ENCODE results near the gene LRRC7. TPM values are rescaled to one million over a fixed set of nuclear protein-coding genes. Genes with fewer than 3 reads are reported as not detected.

The LRRC7 gene
- total and polyA plus RNA-seq, 2 of the 8 experiments (the other 6 are each of a cell fraction or from before 2014, with no cell fraction given): 0.03 to 0.17 TPM

DNA sequence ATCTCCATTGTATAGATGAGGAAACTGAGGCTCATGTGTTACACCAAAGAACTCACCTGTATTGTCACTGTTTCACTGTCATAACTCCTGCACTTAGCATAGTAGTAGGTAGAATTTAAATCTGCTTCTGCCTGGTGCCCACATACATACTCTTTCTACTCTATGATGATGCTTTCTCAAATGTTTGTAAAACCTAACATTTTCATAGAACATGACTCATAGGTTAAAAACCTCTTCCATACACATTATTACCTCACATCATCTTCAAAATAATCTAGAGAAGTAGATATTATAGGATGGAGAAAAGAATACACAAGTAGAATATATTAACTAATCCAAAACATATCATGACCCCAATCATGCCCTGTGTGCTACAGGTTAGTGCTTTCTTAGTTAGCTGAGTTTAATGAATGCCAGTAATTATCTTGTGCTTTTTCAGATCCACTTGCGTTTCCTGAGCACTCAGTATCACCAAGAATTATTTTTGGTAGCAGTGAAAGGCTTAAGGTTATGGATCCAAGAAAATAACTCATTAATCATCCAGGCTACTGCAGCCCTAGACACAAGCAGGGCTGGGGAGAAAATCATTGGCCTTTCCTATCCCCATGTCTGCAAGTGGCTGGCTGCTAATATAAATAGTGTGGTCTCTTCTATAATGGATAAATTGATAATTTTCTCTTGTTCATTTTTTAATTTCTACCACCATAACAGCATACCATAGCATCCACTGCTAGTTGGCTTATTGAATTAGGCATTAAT, 480.8 kb downstream of the LRRC7 start:
- no peaks in the 10 kb centered on the region; a peak in 1 of 7 replicates for H3K4me1 ChIP-seq (replicated peaks in 1 of 4; ENCODE audit: control insufficient read depth in 3 of 4, insufficient read depth in 4 of 4, low read length in 3 of 4)
- no peak overlapping the region for H2BK15ac ChIP-seq (ENCODE audit: low read length)
- FAIRE-seq (no peak), DNase-seq (ENCODE audit: low read depth in 1 of 2, low spot score in 2 of 2) (no peak)
- H3K9ac ChIP-seq (replicated peaks in 1 of 4; ENCODE audit: extremely low read depth in 1 of 4, low read depth in 3 of 4, low read length in 3 of 4): no peak overlapping the region
- H3K56ac ChIP-seq (replicated peaks; ENCODE audit: insufficient read length, low read depth, low read length): no peak overlapping the region
- 72% methylated on average over 1 of the region's 1 CpG; no CpG with 5 or more reads in 1 of the 2 experiments for WGBS, 2 experiments (ENCODE audit: extremely low coverage in 1 of 2, insufficient coverage in 1 of 2, insufficient read length in 1 of 2, insufficient replicate concordance in 2 of 2, low coverage in 1 of 2, low lambda C conversion rate in 2 of 2, missing lambda C conversion rate in 1 of 2)
- no peak overlapping the region for H3K23ac ChIP-seq (ENCODE audit: insufficient read length)
- H3K18ac ChIP-seq (ENCODE audit: extremely low read depth, low read length): no peak overlapping the region
- no peak for TF ChIP-seq TEAD4 (IDR thresholded peaks at IDR 0.05; ENCODE audit: low read depth, low read length)
- no peak for TF ChIP-seq FOSL1 (IDR thresholded peaks at IDR 0.05; ENCODE audit: insufficient read depth, low read depth, low read length)
- TF ChIP-seq GTF2F1 (IDR thresholded peaks at IDR 0.05; ENCODE audit: borderline replicate concordance, low read depth, low read length): no peak
- no peak for TF ChIP-seq SRF (IDR thresholded peaks at IDR 0.05; ENCODE audit: low read depth, low read length)
- TF ChIP-seq EP300 (IDR thresholded peaks at IDR 0.05; ENCODE audit: borderline replicate concordance in 1 of 2, low read depth in 2 of 2, low read length in 2 of 2): no peak
- TF ChIP-seq BACH1 (IDR thresholded peaks at IDR 0.05; ENCODE audit: low read length): no peak
- TF ChIP-seq POU5F1 (IDR thresholded peaks at IDR 0.05; ENCODE audit: low read depth, low read length): no peak
- TF ChIP-seq CBX5 (IDR thresholded peaks at IDR 0.05; ENCODE audit: low read depth, low read length): no peak
- TF ChIP-seq, protein P1, sequence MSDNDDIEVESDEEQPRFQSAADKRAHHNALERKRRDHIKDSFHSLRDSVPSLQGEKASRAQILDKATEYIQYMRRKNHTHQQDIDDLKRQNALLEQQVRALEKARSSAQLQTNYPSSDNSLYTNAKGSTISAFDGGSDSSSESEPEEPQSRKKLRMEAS (IDR thresholded peaks at IDR 0.05): no peak
- no peak for TF ChIP-seq RFX5 (IDR thresholded peaks at IDR 0.05; ENCODE audit: borderline replicate concordance, low read depth, low read length)
- no peak for TF ChIP-seq RNF2 (IDR thresholded peaks at IDR 0.05; ENCODE audit: borderline replicate concordance, low read depth, low read length, missing control alignments, poor library complexity, severe bottlenecking)
- TF ChIP-seq NANOG (IDR thresholded peaks at IDR 0.05; ENCODE audit: insufficient read depth, low read depth, low read length, poor library complexity, severe bottlenecking): no peak
- no peak for TF ChIP-seq SP1 (IDR thresholded peaks at IDR 0.05; ENCODE audit: low read depth, low read length)
- H2BK5ac ChIP-seq (ENCODE audit: low read depth, low read length): no peak overlapping the region
- H2BK20ac ChIP-seq (ENCODE audit: low read length): no peak overlapping the region
- H3K27me3 ChIP-seq (replicated peaks in 1 of 4; ENCODE audit: control insufficient read depth in 3 of 4, extremely low read depth in 1 of 4, insufficient read depth in 3 of 4, low read length in 3 of 4): no peaks in the 10 kb centered on the region
- no peaks in the 10 kb centered on the region for H3K9me3 ChIP-seq (ENCODE audit: insufficient read depth in 2 of 2, low read depth in 1 of 2, low read length in 1 of 2)
- ChIA-PET CTCF (ENCODE audit: partially characterized antibody) (no interaction called here), POLR2A (ENCODE audit: partially characterized antibody) (no interaction called here)
- H4K20me1 ChIP-seq (replicated peaks in 1 of 2; ENCODE audit: control insufficient read depth in 1 of 2, insufficient read depth in 2 of 2, low read length in 2 of 2): no peaks in the 10 kb centered on the region
- no peak overlapping the region for H4K8ac ChIP-seq (ENCODE audit: extremely low read depth, insufficient read depth, low read length)
- H3K79me2 ChIP-seq (ENCODE audit: control insufficient read depth in 1 of 2, insufficient read depth in 2 of 2, low read length in 2 of 2): no peaks in the 10 kb centered on the region
- H4K91ac ChIP-seq (replicated peaks; ENCODE audit: insufficient read length, low read length): no peak overlapping the region
- H3K4ac ChIP-seq (replicated peaks; ENCODE audit: insufficient read length, low read depth, low read length): no peak overlapping the region
- no peak overlapping the region for H4K5ac ChIP-seq (ENCODE audit: insufficient read length, low read depth, low read length)
- H3K79me1 ChIP-seq (ENCODE audit: low read depth, low read length): no peaks in the 10 kb centered on the region
- H3K27ac ChIP-seq (ENCODE audit: low read depth, low read length): no peak overlapping the region
- no peak overlapping the region for H2AK5ac ChIP-seq (ENCODE audit: low read depth, low read length)
- no peaks in the 10 kb centered on the region for H3K36me3 ChIP-seq (ENCODE audit: control insufficient read depth in 2 of 4, insufficient read depth in 4 of 4, low read length in 3 of 4)
- no peak overlapping the region for H3K4me3 ChIP-seq (ENCODE audit: extremely low read depth in 1 of 4, insufficient read depth in 2 of 4, low read depth in 3 of 4, low read length in 4 of 4)
- no peak overlapping the region for H2BK12ac ChIP-seq (ENCODE audit: low read depth, low read length)
- no peak overlapping the region for H2AFZ ChIP-seq (ENCODE audit: low read length)
- H3K14ac ChIP-seq (ENCODE audit: insufficient read length): no peak overlapping the region
- no peak overlapping the region for H3K4me2 ChIP-seq (ENCODE audit: insufficient read depth in 1 of 2, low read depth in 2 of 2, low read length in 2 of 2)
- no peaks in the 10 kb centered on the region for H3K23me2 ChIP-seq (ENCODE audit: low read depth, low read length)
- no peak overlapping the region for H2BK120ac ChIP-seq (replicated peaks; ENCODE audit: low read depth, low read length)
